NCI-H2081 treated with DMSO at 0.1 percent for 48 hours (cell line): ENCODE measurements around the gene SORL1.

ENCODE experiments used
- DNase-seq: peaks from one replicate; lab custom pipeline; 2025; lab: John Stamatoyannopoulos, UW

The SORL1 gene

DNA sequence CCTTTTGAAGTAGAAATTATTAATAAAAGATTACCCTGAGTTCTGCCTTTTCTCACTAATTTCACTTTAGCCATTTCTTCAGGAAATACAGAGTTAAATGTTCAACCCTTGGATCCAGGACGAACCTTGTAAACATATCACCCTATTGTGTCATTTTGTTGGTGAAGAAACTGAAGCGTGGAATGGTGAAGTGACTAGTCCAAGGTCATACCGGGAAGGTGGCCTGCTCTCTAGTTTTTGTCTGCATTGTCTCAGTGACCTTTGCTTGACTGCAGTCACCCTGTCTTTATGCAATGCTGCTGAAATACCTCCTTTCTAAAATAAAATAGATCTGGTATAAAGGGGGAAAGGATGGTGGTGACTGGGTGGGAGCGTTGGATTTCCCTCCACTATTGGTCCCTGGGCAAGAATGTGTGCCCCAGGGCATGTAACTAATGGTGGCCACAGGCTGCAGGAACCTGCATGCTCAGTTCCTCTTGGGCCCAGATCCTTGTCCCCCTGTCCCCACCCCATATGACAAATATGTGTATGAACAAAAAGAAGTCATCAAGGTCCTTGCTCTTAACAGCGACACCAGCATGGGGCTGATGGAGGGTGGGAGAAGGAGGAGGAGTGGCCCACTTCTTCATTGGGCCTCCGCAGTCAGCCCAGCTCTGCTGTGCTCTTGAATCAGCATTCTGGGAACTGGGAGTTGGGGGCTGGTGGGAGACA is 1.6 kb downstream of the SORL1 start:
- no peak for DNase-seq

DNA sequence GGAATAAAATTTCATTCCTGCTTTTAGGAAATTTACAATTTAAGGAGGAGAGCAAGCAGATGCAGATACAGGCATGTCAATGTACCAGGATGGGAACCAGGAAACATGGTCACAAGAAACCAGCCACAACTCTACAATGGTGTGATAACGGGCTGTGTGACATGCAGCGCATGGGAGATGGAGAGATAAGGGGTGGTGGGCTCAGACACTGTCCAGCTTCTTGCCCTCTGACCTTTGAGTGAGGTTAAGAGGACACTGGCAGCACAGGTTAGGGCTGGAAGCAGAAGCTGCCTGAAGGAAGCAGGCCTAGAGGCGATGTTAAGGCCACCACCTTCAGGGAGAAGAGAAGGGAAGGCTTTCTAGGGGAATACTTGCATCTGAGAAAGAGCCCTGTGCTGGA is 3.0 kb downstream of the SORL1 start:
- DNase-seq: no peak

- no peak for DNase-seq
Measured at GRCh38 chr11:121456151-121456550, 4.0 kb downstream of the SORL1 start.

- DNase-seq: no peak
Measured at GRCh38 chr11:121456816-121457431, 4.8 kb downstream of the SORL1 start.

- no peak for DNase-seq
Measured at GRCh38 chr11:121458551-121458950, 6.4 kb downstream of the SORL1 start.

DNA sequence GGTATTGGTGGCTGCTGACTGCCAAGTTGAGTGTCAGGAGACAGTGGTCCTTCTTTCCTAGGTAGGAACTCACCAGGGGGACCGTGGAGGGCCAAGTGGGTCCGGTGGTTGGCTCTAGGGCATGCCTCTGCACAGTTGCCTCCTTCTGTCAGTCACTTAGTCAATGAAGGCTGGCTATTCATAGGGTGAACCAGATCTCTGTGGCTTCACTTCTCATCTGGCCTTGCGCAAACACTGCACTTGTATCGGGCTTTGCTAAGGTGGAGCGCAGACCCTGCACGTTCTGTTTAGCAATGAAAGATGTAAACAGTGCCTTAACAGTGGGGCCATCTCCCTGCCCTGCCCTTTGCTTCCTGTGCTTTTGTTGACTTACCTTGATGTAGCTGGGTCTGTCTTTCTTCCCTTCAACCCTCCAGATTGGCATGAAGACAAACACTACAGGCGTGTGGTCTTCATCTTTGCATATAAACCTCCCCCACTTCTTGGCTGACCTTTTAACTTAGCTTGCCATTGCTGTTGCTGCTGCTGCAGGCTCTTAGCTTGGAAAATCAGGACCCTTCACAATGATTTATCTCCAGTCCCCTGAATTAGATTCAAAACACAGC is 7.4 kb downstream of the SORL1 start:
- DNase-seq: no peak

DNA sequence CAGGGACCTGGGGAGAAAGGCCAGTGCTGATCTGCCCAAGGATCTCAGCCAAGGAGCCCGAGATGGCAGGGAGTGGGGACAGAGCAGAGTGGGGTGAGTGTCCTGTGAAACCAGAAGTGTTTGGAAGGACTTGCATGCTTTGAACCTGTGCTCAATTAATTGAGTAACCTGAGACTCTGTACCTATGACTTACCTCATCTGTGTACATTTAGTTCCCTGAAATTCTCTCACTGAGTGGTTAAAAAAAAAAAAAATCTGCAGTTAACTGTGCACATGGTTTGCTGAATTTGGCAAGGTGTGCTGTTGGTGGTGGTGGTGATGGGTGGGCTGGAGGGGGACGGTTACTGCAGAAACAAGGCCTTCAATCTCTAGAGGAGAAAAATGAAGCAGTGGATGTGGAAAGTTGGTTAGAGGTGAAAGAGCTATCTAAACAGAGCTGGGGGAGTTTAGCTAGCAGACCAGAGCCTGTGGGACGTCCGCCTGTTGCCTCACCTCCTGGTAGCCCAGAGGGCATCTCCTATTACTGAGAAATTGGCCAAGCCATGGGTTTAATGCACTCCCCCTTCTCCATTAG is 8.9 kb downstream of the SORL1 start:
- no peak for DNase-seq

GRCh38 chr11:121461843-121462242 is 9.7 kb downstream of the SORL1 start:
- DNase-seq: no peak

DNA sequence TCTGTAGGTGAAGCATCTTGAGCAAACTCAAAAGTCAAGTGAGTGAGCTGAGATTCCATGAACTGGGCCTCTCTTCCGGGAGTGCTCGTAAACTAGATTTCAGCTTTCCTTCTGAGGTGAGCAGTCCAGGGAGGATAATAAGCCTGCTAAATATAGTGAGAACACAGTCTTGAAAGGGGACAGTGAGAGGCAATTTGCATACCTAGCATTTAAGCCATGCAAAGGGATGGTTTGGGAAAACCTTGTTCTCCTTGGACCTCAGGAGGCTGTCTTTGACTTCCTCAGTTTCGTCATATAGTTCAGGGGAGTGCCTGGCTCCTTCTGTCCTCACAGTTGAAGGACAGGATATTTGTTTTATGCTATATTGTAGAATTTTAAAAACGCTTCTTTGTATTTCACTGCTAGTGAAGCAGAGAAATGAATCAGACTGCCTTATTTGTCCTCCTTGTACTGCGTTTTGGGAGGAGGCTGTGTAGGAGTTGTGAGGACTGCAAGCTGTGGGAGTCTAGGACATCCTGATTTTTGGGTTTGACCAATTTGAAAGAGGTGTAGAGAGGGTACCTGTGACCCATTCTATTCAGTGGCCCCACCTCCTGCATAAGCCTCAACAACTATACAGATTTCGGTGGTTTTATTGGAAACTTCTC is 11.7 kb downstream of the SORL1 start:
- DNase-seq: no peak

DNA sequence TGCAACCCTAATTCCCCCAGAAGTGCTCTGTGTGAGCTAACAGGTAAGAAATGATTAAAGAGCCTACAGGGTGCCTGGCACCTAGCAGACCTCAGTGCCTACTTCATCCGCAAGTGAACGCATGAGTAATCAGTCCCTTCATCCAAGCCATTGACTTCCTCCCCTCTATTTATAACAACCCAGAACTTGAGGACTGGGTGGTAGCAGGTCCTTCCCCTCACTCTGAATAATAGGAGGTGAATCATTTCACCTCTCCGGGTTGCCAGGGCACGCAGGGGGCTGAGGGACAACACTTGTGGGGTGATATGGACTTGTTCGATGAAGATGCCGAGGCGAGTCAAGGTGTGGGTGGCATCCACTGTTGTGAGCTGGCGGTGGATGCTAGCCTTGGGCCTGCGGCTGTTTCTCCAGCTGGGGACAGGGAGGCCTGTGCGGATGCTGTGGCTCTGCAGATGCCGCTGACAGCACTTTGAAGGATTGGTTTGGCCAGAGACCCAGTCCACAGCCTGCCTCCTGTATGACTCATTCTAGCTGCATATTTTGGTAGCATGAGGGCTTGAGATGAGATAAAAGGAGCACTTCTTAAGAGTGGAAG is 12.3 kb downstream of the SORL1 start:
- no peak for DNase-seq

GRCh38 chr11:121465709-121466062 is 13.6 kb downstream of the SORL1 start:
- no peak for DNase-seq

DNA sequence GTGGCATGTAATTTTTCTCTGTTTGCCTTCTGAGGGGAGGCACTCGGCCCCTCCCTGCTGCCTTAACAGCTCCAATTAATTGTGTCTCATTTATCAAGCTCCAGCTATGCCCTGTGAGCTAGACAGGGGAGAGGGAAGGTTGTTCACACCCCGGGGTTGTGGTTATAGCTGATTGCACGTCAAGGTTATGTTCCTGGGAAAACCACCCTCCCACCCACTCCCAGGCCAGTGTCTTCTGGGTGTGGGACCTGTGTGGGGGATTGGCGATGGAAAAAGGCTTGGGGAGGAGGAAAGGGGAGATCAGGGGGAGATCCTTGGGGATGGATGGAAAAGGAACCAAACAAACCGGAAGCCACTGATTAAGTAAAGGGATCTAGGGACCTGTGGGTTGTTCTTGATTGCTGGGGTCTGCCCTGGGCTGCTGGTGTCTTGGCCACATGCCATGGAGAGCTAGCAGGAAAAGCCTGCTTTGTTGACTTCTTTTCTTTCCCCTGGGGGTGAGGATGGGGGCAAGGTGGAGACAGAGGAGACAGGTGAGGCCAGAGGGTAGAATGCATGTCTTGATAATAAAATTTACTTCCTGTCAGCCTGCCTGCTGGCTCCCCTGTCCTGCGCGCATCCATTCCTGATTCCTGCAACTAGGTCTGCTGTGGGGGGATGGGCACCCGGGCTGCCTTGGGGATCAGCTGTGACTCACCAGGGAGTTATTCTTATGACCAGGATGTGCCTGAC is 14.1 kb downstream of the SORL1 start:
- no peak for DNase-seq

DNA sequence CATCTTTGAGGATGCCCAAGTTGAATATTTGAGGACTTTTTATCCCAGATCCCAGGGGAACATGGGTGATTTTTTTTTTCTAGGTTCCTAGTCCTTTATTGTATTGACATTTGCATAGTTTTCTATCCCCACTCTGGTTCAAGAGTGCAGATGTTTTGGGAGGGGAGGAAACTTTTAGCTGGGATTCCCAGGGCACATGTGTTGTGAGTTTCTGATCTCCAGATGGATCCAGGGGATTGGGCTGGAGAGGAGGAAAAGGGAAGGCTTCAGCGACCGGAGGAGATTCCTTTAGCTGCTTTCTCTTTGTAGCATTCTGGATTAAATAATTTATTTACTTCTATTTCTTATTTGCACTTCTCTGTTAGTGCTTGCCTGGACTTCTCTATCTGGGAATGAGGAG is 15.4 kb downstream of the SORL1 start:
- DNase-seq: no peak

DNA sequence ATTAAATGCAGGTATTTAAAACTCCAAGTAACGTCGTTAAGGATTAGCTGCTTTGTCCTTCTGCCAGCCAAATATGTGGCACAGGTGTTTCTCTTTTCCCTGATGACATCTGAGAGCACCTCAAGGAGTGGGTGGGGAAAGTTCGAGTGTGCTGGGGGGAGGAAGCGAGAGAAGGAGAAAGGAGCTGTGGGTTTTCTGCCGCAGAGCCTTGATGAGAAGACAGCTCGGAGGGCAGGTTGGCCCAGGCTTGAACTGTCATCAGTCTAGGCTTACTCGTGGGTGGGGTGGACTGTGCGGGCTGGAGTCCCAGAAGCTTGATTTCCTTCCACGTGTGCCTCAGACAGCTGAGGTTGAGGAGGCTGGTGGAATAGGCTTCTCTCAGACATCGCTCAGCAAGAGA is 15.9 kb downstream of the SORL1 start:
- no peak for DNase-seq

DNA sequence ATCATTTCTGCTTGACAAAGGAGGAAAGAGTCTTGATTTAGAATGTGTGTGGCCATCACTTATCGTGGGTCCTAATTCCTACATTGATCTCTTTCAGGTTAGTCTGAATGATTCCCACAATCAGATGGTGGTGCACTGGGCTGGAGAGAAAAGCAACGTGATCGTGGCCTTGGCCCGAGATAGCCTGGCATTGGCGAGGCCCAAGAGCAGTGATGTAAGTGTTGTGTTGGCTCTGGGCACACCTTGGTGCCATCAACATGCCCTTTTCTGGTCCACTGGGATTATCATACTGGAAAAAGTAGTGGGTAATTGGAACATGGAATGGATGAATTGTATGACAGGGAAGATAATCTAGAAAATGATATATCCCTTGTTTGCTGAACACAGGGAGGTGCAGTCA is 17.8 kb downstream of the SORL1 start:
- DNase-seq: no peak

DNA sequence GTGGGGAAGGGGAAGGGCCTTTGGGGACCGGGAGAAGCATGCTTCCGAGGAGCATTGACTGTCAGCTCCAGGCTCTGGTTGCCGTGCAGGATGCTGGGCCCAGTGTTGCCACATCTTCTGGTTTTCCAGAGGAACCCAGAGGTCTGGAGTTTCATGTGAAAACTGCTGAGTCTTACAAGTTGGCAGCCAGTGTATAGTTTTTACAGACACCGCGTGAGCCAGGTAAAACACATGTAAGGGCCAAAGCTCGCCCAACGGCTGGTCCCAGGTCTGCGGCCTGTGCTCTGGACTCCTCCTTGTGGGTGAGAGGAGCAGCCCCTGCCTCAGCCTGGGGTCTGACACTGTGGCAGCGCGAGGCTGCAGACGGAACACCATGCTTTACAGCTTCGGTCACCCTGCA is 19.1 kb downstream of the SORL1 start:
- no peak for DNase-seq

DNA sequence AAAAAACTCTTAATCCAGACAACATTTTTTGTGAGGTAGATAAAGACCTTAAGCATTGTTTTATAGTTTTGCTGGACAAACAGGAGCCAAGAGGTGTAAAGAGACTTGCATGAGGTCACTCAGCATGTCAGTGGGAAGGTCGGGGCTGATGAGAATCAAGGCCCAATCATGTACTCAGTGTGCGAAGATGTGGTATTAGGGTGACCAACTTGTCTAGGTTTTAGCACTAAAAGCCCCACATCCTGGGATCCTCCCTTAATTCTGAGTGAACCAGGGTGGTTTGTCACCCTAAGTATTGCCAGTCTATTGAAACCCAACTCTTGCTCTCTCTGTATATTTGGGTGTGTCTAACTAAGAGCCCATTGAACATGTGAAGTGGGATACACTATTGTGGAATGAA is 20.2 kb downstream of the SORL1 start:
- no peak for DNase-seq

DNA sequence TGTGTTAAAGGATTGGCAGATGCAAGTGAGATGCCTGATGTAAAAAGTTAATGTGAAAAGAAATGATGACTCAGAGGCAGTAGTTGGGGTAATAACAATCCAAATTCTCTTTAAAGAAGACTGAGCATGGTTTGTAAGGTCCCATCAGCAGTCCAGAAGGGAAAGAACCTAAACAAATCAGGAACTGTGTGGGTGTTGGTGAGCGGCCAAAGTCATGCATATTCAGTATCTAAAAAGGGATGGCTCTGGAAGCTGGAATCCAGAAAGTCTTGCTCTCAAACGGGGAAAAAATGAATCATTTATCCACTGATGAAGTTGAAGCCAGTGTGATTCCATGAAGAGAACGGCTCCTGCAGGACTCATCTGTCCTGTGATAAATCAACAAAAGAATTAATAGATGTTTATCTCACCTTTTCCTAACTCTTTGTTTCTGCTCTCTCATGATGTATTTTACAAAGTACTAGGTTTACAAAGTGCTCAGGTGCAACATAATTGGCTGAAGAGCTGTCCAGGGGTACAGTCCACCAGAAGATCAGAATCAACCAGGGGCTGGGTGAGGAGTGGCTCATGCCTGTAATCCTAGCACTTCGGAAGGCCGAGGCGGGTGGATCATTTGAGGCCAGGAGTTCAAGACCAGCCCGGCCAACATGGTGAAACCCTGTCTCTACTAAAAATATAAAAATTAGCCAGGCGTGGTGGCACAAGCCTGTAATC is 21.1 kb downstream of the SORL1 start:
- no peak for DNase-seq

DNA sequence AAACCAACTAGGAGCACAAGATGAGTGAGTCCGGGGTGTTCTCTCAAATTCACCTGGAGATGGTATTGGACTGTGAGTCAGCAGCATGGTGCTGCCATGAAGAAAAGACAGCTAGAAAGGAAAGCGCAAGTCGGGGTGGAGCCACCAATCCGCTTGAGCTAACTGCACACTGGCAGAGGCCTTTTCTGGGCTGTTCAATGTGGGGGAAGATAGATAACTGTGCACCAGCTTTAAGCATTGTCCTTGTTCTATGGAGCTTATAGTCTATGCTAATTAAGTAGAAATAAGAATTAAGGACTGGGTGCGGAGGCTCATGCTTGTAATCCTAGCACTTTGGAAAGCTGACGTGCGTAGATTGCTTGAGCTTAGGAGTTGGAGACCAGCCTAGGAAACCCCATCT is 22.6 kb downstream of the SORL1 start:
- no peak for DNase-seq

DNA sequence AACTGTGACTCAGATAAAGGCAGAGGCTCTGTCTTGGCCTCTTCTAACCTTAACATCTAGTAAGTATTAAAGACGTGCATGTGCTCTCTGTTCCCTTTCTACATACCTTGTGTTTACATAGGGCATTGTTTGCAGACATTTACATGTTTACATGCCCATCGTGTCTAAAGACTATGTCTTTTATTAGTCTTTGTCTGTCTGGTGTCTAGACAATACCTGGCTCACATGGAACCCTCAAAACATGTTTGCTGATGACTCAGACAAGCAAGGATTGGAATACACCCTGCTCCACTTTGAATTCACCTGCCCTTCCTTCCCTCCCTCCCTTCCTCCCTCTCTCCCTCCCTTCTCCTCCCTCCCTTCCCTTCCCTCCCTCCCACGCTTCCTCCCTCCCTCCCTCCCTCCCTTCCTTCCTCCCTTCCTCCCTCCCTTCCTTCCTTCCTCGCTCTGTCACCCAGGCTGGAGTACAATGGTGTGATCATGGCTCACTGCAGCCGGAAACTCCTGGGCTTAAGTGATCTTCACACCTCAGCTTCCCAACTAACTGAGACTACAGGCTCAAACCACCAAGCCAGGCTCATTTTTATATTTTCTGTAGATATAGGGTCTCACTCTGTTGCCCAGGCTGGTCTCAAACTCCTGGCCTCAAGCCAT is 24.4 kb downstream of the SORL1 start:
- no peak for DNase-seq
